H1 (cell line): ENCODE measurements around the gene MORN4. TPM values are rescaled to one million over a fixed set of nuclear protein-coding genes. Genes with fewer than 3 reads are reported as not detected.

Experiments used
- ASH2L ChIP-seq: fragments of 200-600, 300-600 bp; sonication (generic); IDR thresholded peaks from one replicate; pipeline ENCODE4 v1.7.1; 2017; ENCODE audit warnings: low read length
- EGR1 ChIP-seq: IDR thresholded peaks from 2 replicates; pipeline ENCODE4 v1.6.1; 2011; ENCODE audit warnings: low read depth, low read length, borderline replicate concordance
- RNF2 ChIP-seq: fragments of 200-900, 300-1000 bp; sonication (generic); IDR thresholded peaks from 2 replicates; pipeline ENCODE4 v1.7.1; 2016; ENCODE audit warnings: borderline replicate concordance, low read depth, mild to moderate bottlenecking, antibody characterized with exemption, low read length; ENCODE audit not compliant: poor library complexity, severe bottlenecking; ENCODE audit errors: missing control alignments
- TCF12 ChIP-seq: IDR thresholded peaks from 2 replicates; pipeline ENCODE4 v1.6.1; 2011; ENCODE audit warnings: low read depth, mild to moderate bottlenecking, low read length
- TEAD4 ChIP-seq: IDR thresholded peaks from 2 replicates; pipeline ENCODE4 v1.6.1; 2012; ENCODE audit warnings: low read depth, low read length, inconsistent platforms, mixed read lengths
- polyA plus RNA-seq, 7 experiments: library from polyadenylated mRNA; depleted of rRNA in 3 of 7; stranded (reverse) in 5 of 7; unstranded in 2 of 7; fragments of >200 nt in 5 of 7; fragments of 200-250 nt in 2 of 7; gene quantifications; 1 replicate in 5 of 7; 2 replicates in 1 of 7; 4 replicates in 1 of 7; pipeline versions ENCODE4 v1.2.1 to v1.2.3, GENCODE V29; 2011 to 2013; ENCODE audit warnings: missing spikeins in 2 of 7, mixed read lengths in 2 of 7
- total RNA-seq: library from RNA; stranded (reverse); fragmentation: NEBNext Ultra II Directional; extraction: Animal tissue kit (Norgen Biotek cat#: 25700); gene quantifications from 2 replicates; pipeline ENCODE4 v1.2.1, GENCODE V29; 2021

The MORN4 gene
- total and polyA plus RNA-seq, 2 of the 8 experiments (the other 6 are each of a cell fraction or from before 2014, with no cell fraction given) = 13.6 to 22.0 TPM

DNA sequence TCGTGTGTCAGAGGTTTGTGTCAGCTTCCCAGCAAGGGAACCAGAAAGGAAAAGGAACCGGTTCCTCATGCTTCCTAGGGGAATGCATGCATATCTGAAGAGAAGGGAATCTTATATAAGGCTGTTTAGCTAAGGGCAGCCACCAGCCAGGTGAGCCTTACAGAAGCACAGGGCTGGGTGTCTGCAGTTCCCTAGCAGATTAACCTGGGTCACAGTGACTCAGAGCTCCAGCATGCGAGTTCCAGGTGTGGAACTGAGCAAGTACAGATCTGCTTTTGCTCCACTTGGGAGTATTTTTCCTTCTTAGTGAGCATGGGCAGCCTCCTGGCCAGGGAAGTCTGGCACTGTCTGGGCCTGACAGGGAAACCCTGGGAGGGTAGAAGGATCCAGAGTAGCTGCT is 61.7 kb downstream of the MORN4 start (continued):
- TF ChIP-seq EGR1 (no peak), ASH2L (no peak), RNF2 (no peak), TEAD4 (no peak), TCF12 (no peak)
